MM.1S (cell line): ENCODE data around the gene GALNS.
A peak's percentile ranks its signal among the peaks of the same experiment; 100 is the strongest.

Experiments used
- DNase-seq: peaks from one replicate; pipeline ENCODE4 v3.0.0-alpha.2; 2015
- H2AFZ ChIP-seq: fragments of 300-600 bp; sonication (generic); 2 replicates; pipeline ENCODE4 v1.6.0; 2016; ENCODE audit warnings: antibody characterized with exemption, low read length
- H3F3A ChIP-seq: fragments of 300-600 bp; sonication (generic); 2 replicates; pipeline ENCODE4 v1.6.1; 2016; ENCODE audit warnings: mild to moderate bottlenecking, antibody characterized with exemption, low read length, moderate library complexity, mixed read lengths; ENCODE audit not compliant: insufficient read depth
- H3K27ac ChIP-seq: fragments of 300-600 bp; sonication (generic); 2 replicates; pipeline ENCODE4 v1.5.1; 2016; ENCODE audit warnings: mild to moderate bottlenecking, low read length
- H3K27me3 ChIP-seq: fragments of 300-600 bp; sonication (generic); replicated peaks from 2 replicates; pipeline ENCODE4 v1.6.0; 2016; ENCODE audit warnings: low read length; ENCODE audit not compliant: insufficient read depth
- H3K36me3 ChIP-seq: fragments of 300-600 bp; sonication (generic); replicated peaks from 2 replicates; pipeline ENCODE4 v1.6.1; 2016; ENCODE audit warnings: mild to moderate bottlenecking, low read length, mixed read lengths; ENCODE audit not compliant: insufficient read depth
- H3K4me1 ChIP-seq: fragments of 300-600 bp; sonication (generic); 2 replicates; pipeline ENCODE4 v1.6.1; 2016; ENCODE audit warnings: low read length, mixed read lengths
- H3K4me2 ChIP-seq: fragments of 300-600 bp; sonication (generic); 2 replicates; pipeline ENCODE4 v1.6.0; 2016; ENCODE audit warnings: low read depth, low read length
- H3K4me3 ChIP-seq: fragments of 300-600 bp; sonication (generic); 2 replicates; pipeline ENCODE4 v1.5.1; 2016; ENCODE audit warnings: low read length, mixed read lengths
- H3K79me2 ChIP-seq: fragments of 300-600 bp; sonication (generic); 2 replicates; pipeline ENCODE4 v1.6.1; 2016; ENCODE audit warnings: mixed run types, low read length, mixed read lengths
- H3K9ac ChIP-seq: fragments of 300-600 bp; sonication (generic); 2 replicates; pipeline ENCODE4 v1.6.1; 2016; ENCODE audit warnings: low read length, mixed read lengths
- H3K9me2 ChIP-seq: fragments of 300-600 bp; sonication (generic); replicated peaks from 2 replicates; pipeline ENCODE4 v1.6.1; 2016; ENCODE audit warnings: mild to moderate bottlenecking, low read length, mixed read lengths; ENCODE audit not compliant: insufficient read depth
- H3K9me3 ChIP-seq: fragments of 300-600 bp; sonication (generic); replicated peaks from 2 replicates; pipeline ENCODE4 v1.6.1; 2016; ENCODE audit warnings: mild to moderate bottlenecking, low read length, mixed read lengths; ENCODE audit not compliant: insufficient read depth
- H4K20me1 ChIP-seq: fragments of 300-600 bp; sonication (generic); 2 replicates; pipeline ENCODE4 v1.6.1; 2016; ENCODE audit warnings: mild to moderate bottlenecking, low read length, moderate library complexity, mixed read lengths; ENCODE audit not compliant: insufficient read depth
- CTCF ChIP-seq: fragments of 300-600 bp; sonication (generic); IDR thresholded peaks from 2 replicates; pipeline ENCODE4 v1.5.1; 2016; ENCODE audit warnings: antibody characterized with exemption, low read length, mixed read lengths
- EZH2 ChIP-seq: fragments of 300-600 bp; sonication (generic); optimal IDR thresholded peaks from 2 replicates; pipeline ENCODE3; 2017; ENCODE audit warnings: low read depth, mild to moderate bottlenecking, antibody characterized with exemption, low read length, mixed read lengths
- EZH2phosphoT487 ChIP-seq: fragments of 300-600 bp; sonication (generic); IDR thresholded peaks from 2 replicates; pipeline ENCODE4 v1.6.1; 2018; ENCODE audit warnings: antibody characterized with exemption, low read length

The GALNS gene

GRCh38 chr16:88856828-88857727, at the start of gene GALNS, which contains the start of gene TRAPPC2L:
Gene GALNS (minus strand): TSS chr16:88856947. CDS start chr16:88856877, 70 bp downstream.
Gene TRAPPC2L (plus strand): TSS chr16:88857127. CDS start chr16:88857151, 24 bp downstream.
- Histone ChIP-seq H3K4me3 (peak within 1 kb of the TSS; percentile 87), H3K4me1 (no peaks in the 10 kb centered on the region), H3K27ac (no peak within 1 kb of the TSS), H2AFZ (peak within 1 kb of the TSS; percentile 65), H3K9ac (peak within 1 kb of the TSS; percentile 68; the same call in 1 of the 2 replicates), H3K79me2 (peaks cover 16% of the 10 kb centered on the region), H3K36me3 (no peaks in the 10 kb centered on the region), H3K9me3 (no peaks in the 10 kb centered on the region), H3K27me3 (no peaks in the 10 kb centered on the region), H3K9me2 (no peaks in the 10 kb centered on the region), H4K20me1 (no peaks in the 10 kb centered on the region), H3F3A (no peaks in the 10 kb centered on the region), H3K4me2 (peak within 1 kb of the TSS; percentile 81)
- TF ChIP-seq EZH2phosphoT487 (no peak), EZH2 (no peak), CTCF (no peak)
- DNase-seq = peak; percentile 88

GRCh38 chr16:88906020-88906419, 49.3 kb upstream of the GALNS start:
- no peak overlapping the region for H3K4me2 ChIP-seq
- H3K79me2 ChIP-seq = peaks cover 49% of the 10 kb centered on the region
- no peaks in the 10 kb centered on the region for H3K9me2 ChIP-seq
- no peaks in the 10 kb centered on the region for H3K4me1 ChIP-seq
- no peak overlapping the region for H3K27ac ChIP-seq
- no peaks in the 10 kb centered on the region for H3F3A ChIP-seq
- H3K27me3 ChIP-seq = no peaks in the 10 kb centered on the region
- TF ChIP-seq CTCF (no peak), EZH2 (no peak), EZH2phosphoT487 (no peak)
- no peak overlapping the region for H3K9ac ChIP-seq
- H3K36me3 ChIP-seq = no peaks in the 10 kb centered on the region
- no peak for DNase-seq
- H3K4me3 ChIP-seq = no peak overlapping the region
- no peaks in the 10 kb centered on the region for H3K9me3 ChIP-seq
- no peaks in the 10 kb centered on the region for H4K20me1 ChIP-seq
- H2AFZ ChIP-seq = no peak overlapping the region

GRCh38 chr16:88905563-88905962, 48.8 kb upstream of the GALNS start:
- no peak overlapping the region for H2AFZ ChIP-seq
- H3K9ac ChIP-seq = no peak overlapping the region
- H3K4me2 ChIP-seq = no peak overlapping the region
- no peak overlapping the region for H3K27ac ChIP-seq
- H3K27me3 ChIP-seq = no peaks in the 10 kb centered on the region
- H3K36me3 ChIP-seq = no peaks in the 10 kb centered on the region
- peaks cover 44% of the 10 kb centered on the region for H3K79me2 ChIP-seq
- H3K4me1 ChIP-seq = no peaks in the 10 kb centered on the region
- no peak overlapping the region for H3K4me3 ChIP-seq
- H3K9me3 ChIP-seq = no peaks in the 10 kb centered on the region
- H3K9me2 ChIP-seq = no peaks in the 10 kb centered on the region
- DNase-seq = peak; percentile 7
- H3F3A ChIP-seq = no peaks in the 10 kb centered on the region
- no peak for TF ChIP-seq EZH2
- TF ChIP-seq CTCF = no peak
- TF ChIP-seq EZH2phosphoT487 = no peak
- no peaks in the 10 kb centered on the region for H4K20me1 ChIP-seq
